ENCODE measurements around the gene THRB.

DNA sequence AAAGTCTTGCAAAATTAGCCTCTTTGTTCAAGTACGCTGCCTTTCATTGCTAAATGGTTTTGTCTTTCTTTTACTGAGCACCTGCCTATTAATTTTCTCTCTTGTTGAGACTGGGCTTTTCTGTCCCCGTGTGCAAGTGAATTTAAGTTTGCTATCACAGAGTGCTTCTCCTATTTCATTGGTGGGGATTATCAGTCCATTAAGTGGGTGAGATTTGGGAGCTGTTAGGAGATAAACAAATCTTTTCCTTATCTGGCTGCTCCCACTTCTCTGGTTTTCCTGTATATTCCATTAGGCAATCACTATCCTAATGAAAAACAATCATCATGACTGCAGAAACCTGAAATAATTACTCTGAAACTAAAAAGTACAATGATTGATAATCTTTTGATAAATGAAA is 295.4 kb downstream of the THRB start:
- TF ChIP-seq, protein P1, sequence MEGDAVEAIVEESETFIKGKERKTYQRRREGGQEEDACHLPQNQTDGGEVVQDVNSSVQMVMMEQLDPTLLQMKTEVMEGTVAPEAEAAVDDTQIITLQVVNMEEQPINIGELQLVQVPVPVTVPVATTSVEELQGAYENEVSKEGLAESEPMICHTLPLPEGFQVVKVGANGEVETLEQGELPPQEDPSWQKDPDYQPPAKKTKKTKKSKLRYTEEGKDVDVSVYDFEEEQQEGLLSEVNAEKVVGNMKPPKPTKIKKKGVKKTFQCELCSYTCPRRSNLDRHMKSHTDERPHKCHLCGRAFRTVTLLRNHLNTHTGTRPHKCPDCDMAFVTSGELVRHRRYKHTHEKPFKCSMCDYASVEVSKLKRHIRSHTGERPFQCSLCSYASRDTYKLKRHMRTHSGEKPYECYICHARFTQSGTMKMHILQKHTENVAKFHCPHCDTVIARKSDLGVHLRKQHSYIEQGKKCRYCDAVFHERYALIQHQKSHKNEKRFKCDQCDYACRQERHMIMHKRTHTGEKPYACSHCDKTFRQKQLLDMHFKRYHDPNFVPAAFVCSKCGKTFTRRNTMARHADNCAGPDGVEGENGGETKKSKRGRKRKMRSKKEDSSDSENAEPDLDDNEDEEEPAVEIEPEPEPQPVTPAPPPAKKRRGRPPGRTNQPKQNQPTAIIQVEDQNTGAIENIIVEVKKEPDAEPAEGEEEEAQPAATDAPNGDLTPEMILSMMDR (IDR thresholded peaks at IDR 0.05), result no peak
- TF ChIP-seq RCOR1 (IDR thresholded peaks at IDR 0.05; ENCODE audit: low read depth, low read length) (no peak), JUN (IDR thresholded peaks at IDR 0.05) (no peak), MYC (IDR thresholded peaks at IDR 0.05; ENCODE audit: borderline replicate concordance, low read length) (no peak), CHD2 (IDR thresholded peaks at IDR 0.05; ENCODE audit: low read length, partially characterized antibody) (no peak), MAFK (IDR thresholded peaks at IDR 0.05; ENCODE audit: partially characterized antibody) (no peak), POLR2A (IDR thresholded peaks at IDR 0.05; ENCODE audit: low read length) (no peak), EHMT2 (IDR thresholded peaks at IDR 0.05; ENCODE audit: low read depth) (no peak), EP300 (IDR thresholded peaks at IDR 0.05) (no peak), CBX2 (IDR thresholded peaks at IDR 0.05; ENCODE audit: borderline replicate concordance, low read depth) (no peak)
- TF ChIP-seq, protein P2, sequence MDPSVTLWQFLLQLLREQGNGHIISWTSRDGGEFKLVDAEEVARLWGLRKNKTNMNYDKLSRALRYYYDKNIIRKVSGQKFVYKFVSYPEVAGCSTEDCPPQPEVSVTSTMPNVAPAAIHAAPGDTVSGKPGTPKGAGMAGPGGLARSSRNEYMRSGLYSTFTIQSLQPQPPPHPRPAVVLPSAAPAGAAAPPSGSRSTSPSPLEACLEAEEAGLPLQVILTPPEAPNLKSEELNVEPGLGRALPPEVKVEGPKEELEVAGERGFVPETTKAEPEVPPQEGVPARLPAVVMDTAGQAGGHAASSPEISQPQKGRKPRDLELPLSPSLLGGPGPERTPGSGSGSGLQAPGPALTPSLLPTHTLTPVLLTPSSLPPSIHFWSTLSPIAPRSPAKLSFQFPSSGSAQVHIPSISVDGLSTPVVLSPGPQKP (IDR thresholded peaks at IDR 0.05; ENCODE audit: low read depth, low read length), result no peak
- TF ChIP-seq, protein P3, sequence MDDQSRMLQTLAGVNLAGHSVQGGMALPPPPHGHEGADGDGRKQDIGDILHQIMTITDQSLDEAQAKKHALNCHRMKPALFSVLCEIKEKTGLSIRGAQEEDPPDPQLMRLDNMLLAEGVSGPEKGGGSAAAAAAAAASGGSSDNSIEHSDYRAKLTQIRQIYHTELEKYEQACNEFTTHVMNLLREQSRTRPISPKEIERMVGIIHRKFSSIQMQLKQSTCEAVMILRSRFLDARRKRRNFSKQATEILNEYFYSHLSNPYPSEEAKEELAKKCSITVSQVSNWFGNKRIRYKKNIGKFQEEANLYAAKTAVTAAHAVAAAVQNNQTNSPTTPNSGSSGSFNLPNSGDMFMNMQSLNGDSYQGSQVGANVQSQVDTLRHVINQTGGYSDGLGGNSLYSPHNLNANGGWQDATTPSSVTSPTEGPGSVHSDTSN (IDR thresholded peaks at IDR 0.05), result no peak
- TF ChIP-seq, protein P4, sequence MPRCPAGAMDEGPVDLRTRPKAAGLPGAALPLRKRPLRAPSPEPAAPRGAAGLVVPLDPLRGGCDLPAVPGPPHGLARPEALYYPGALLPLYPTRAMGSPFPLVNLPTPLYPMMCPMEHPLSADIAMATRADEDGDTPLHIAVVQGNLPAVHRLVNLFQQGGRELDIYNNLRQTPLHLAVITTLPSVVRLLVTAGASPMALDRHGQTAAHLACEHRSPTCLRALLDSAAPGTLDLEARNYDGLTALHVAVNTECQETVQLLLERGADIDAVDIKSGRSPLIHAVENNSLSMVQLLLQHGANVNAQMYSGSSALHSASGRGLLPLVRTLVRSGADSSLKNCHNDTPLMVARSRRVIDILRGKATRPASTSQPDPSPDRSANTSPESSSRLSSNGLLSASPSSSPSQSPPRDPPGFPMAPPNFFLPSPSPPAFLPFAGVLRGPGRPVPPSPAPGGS (IDR thresholded peaks at IDR 0.05), result no peak
- TF ChIP-seq, protein P5, sequence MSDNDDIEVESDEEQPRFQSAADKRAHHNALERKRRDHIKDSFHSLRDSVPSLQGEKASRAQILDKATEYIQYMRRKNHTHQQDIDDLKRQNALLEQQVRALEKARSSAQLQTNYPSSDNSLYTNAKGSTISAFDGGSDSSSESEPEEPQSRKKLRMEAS (IDR thresholded peaks at IDR 0.05), result no peak
